Measurements from ENCODE around the gene SMCHD1. TPM values are rescaled to one million over a fixed set of nuclear protein-coding genes. Genes with fewer than 3 reads are reported as not detected.

SMCHD1 gene
- total and polyA plus RNA-seq, 2 experiments from 2014 or later, result 7.7 to 39.0 TPM

GRCh38 chr18:2823966-2824365 is 168.4 kb downstream of the SMCHD1 start (continued):
- TF ChIP-seq REST (IDR thresholded peaks at IDR 0.05; ENCODE audit: unreplicated experiment) (no peak), CREB1 (CRISPR knock-in tag; IDR thresholded peaks at IDR 0.05; ENCODE audit: low read depth) (no peak)

GRCh38 chr18:2824865-2825264 is 169.3 kb downstream of the SMCHD1 start:
- peaks cover 12% of the 10 kb centered on the region for H3K27me3 Mint-ChIP-seq (ENCODE audit: insufficient read depth, low read depth, poor library complexity)
- H3K4me3 Mint-ChIP-seq, result no peak overlapping the region
- H3K4me3 ChIP-seq, result no peak overlapping the region
- no peak for DNase-seq (ENCODE audit: low spot score)
- H3K27ac Mint-ChIP-seq, result no peak overlapping the region
- TF ChIP-seq CTCF (conservative IDR thresholded peaks at IDR 0.05; ENCODE audit: low read depth in 2 of 2), result no peak
- no peak for TF ChIP-seq NANOG (IDR thresholded peaks at IDR 0.05; ENCODE audit: borderline replicate concordance)
- TF ChIP-seq ZNF462 (CRISPR knock-in tag; IDR thresholded peaks at IDR 0.05), result no peak
- TF ChIP-seq ZNF331 (CRISPR knock-in tag; IDR thresholded peaks at IDR 0.05; ENCODE audit: low read depth), result no peak
- TF ChIP-seq EZH2phosphoT487 (IDR thresholded peaks at IDR 0.05; ENCODE audit: unreplicated experiment), result no peak
- no peak for TF ChIP-seq ZNF114 (CRISPR knock-in tag; IDR thresholded peaks at IDR 0.05)
- TF ChIP-seq EZH2 (IDR thresholded peaks at IDR 0.05; ENCODE audit: low read depth, unreplicated experiment), result no peak
- H3K4me1 ChIP-seq (ENCODE audit: insufficient read depth), result peaks cover 5% of the 10 kb centered on the region; the same call in 1 of the 2 replicates
- no peaks in the 10 kb centered on the region for H3K27me3 ChIP-seq (ENCODE audit: insufficient read depth)
- H3K4me2 ChIP-seq, result no peak overlapping the region
- no peak overlapping the region for H2AFZ ChIP-seq
- no peak overlapping the region for H3K27ac ChIP-seq (ENCODE audit: low read depth)
- peaks cover 6% of the 10 kb centered on the region; the same call in 2 of the 3 replicates for H3K4me1 Mint-ChIP-seq
- peaks cover 8% of the 10 kb centered on the region for H3K9me3 Mint-ChIP-seq
- ATAC-seq, result no peak
- H3K36me3 ChIP-seq (ENCODE audit: insufficient read depth), result no peaks in the 10 kb centered on the region
- peaks cover 2% of the 10 kb centered on the region; the same call in 1 of the 3 replicates for H3K36me3 Mint-ChIP-seq (ENCODE audit: low read depth)
- no peaks in the 10 kb centered on the region for H3K79me2 ChIP-seq (replicated peaks; ENCODE audit: insufficient read depth)
- no peaks in the 10 kb centered on the region for H3K9me2 ChIP-seq (ENCODE audit: insufficient read depth)
- H3F3A ChIP-seq (replicated peaks; ENCODE audit: low read depth), result no peaks in the 10 kb centered on the region
- H4K20me1 ChIP-seq (replicated peaks; ENCODE audit: insufficient read depth), result no peaks in the 10 kb centered on the region
